NT2/D1 (cell line): ENCODE measurements around the gene OSBPL3.
"Not testable (repeated sequence)": the region's sequence is repeated elsewhere in the genome, so short reads cannot be mapped to it uniquely, and the experiment has no call there.

Experiments used
- DNase-seq: peaks from one replicate; pipeline ENCODE4 v3.0.0-alpha.2; 2011; ENCODE audit warnings: low read depth, low spot score
- H3K27me3 ChIP-seq: 2 replicates; pipeline ENCODE4 v1.6.0; 2011; ENCODE audit warnings: mild to moderate bottlenecking; ENCODE audit not compliant: insufficient read length, insufficient read depth
- H3K36me3 ChIP-seq: 2 replicates; pipeline ENCODE4 v1.6.1; 2011; ENCODE audit warnings: mild to moderate bottlenecking, low read length, mixed read lengths; ENCODE audit not compliant: insufficient read depth, insufficient read length
- H3K4me1 ChIP-seq: 2 replicates; pipeline ENCODE4 v1.5.1; 2011; ENCODE audit not compliant: insufficient read depth, insufficient read length
- H3K4me3 ChIP-seq: 2 replicates; pipeline ENCODE4 v1.5.1; 2011; ENCODE audit warnings: low read depth; ENCODE audit not compliant: insufficient read length
- H3K9ac ChIP-seq: 2 replicates; pipeline ENCODE4 v1.6.0; 2011; ENCODE audit warnings: low read depth; ENCODE audit not compliant: insufficient read length
- H3K9me3 ChIP-seq: 2 replicates; pipeline ENCODE4 v1.5.1; 2011; ENCODE audit warnings: mild to moderate bottlenecking, low read length; ENCODE audit not compliant: insufficient read depth
- SUZ12 ChIP-seq: IDR thresholded peaks from 2 replicates; pipeline ENCODE4 v1.6.1; 2011; ENCODE audit not compliant: insufficient read length, insufficient read depth; ENCODE audit errors: extremely low read depth
- YY1 ChIP-seq: IDR thresholded peaks from 2 replicates; pipeline ENCODE4 v1.6.1; 2011; ENCODE audit not compliant: insufficient read length, insufficient read depth
- ZNF274 ChIP-seq: IDR thresholded peaks from 2 replicates; pipeline ENCODE4 v1.6.1; 2011; ENCODE audit warnings: mild to moderate bottlenecking, low read depth, low read length

Gene OSBPL3

GRCh38 chr7:24910551-24911212 is 69.3 kb downstream of the OSBPL3 start:
- Histone ChIP-seq H3K4me3 (no peak overlapping the region), H3K36me3 (no peaks in the 10 kb centered on the region), H3K9me3 (no peaks in the 10 kb centered on the region), H3K9ac (no peak overlapping the region), H3K4me1 (peaks cover 4% of the 10 kb centered on the region), H3K27me3 (no peaks in the 10 kb centered on the region)
- DNase-seq, result no peak
- TF ChIP-seq ZNF274 (no peak), SUZ12 (no peak), YY1 (no peak)

- no peaks in the 10 kb centered on the region for H3K9me3 ChIP-seq
- no peak for DNase-seq
- H3K27me3 ChIP-seq, result no peaks in the 10 kb centered on the region
- no peak overlapping the region for H3K9ac ChIP-seq
- TF ChIP-seq ZNF274 (no peak), SUZ12 (no peak), YY1 (no peak)
- H3K36me3 ChIP-seq, result peaks cover 3% of the 10 kb centered on the region
- H3K4me1 ChIP-seq, result peaks cover 4% of the 10 kb centered on the region
- no peak overlapping the region for H3K4me3 ChIP-seq
These were observed 71.3 kb downstream of the OSBPL3 start for GRCh38 chr7:24908727-24909126.

GRCh38 chr7:24908166-24908565 is 71.8 kb downstream of the OSBPL3 start:
- TF ChIP-seq SUZ12, result no peak
- TF ChIP-seq YY1, result no peak
- TF ChIP-seq ZNF274, result no peak
- no peak overlapping the region for H3K9ac ChIP-seq
- peaks cover 4% of the 10 kb centered on the region for H3K4me1 ChIP-seq
- no peak overlapping the region for H3K4me3 ChIP-seq
- H3K36me3 ChIP-seq, result peaks cover 3% of the 10 kb centered on the region
- H3K9me3 ChIP-seq, result no peaks in the 10 kb centered on the region
- DNase-seq, result no peak
- no peaks in the 10 kb centered on the region for H3K27me3 ChIP-seq

- no peak overlapping the region for H3K9ac ChIP-seq
These were observed 72.6 kb downstream of the OSBPL3 start for GRCh38 chr7:24907311-24907886.

GRCh38 chr7:24905996-24906770 is 73.8 kb downstream of the OSBPL3 start:
- Histone ChIP-seq H3K9ac (no peak overlapping the region), H3K4me3 (no peak overlapping the region), H3K9me3 (no peaks in the 10 kb centered on the region), H3K27me3 (no peaks in the 10 kb centered on the region), H3K36me3 (peaks cover 3% of the 10 kb centered on the region), H3K4me1 (peaks cover 4% of the 10 kb centered on the region)
- TF ChIP-seq YY1 (no peak), SUZ12 (no peak), ZNF274 (no peak)
- no peak for DNase-seq

More at GRCh38 chr7:24907311-24907886, 72.6 kb downstream of the OSBPL3 start:
- DNase-seq, result no peak
- Histone ChIP-seq H3K9me3 (no peaks in the 10 kb centered on the region), H3K27me3 (no peaks in the 10 kb centered on the region), H3K4me3 (no peak overlapping the region), H3K36me3 (peaks cover 3% of the 10 kb centered on the region), H3K4me1 (peaks cover 4% of the 10 kb centered on the region)
- TF ChIP-seq YY1 (no peak), SUZ12 (no peak), ZNF274 (no peak)

- H3K27me3 ChIP-seq, H3K36me3 ChIP-seq, H3K9me3 ChIP-seq, H3K4me3 ChIP-seq, H3K4me1 ChIP-seq, DNase-seq, H3K9ac ChIP-seq: not testable (repeated sequence)
These were observed 76.0 kb downstream of the OSBPL3 start for GRCh38 chr7:24903992-24904391.

- TF ChIP-seq SUZ12 (no peak), YY1 (no peak), ZNF274 (no peak)
- H3K9me3 ChIP-seq, result no peaks in the 10 kb centered on the region
- peaks cover 3% of the 10 kb centered on the region for H3K36me3 ChIP-seq
- H3K27me3 ChIP-seq, result no peaks in the 10 kb centered on the region
- no peak overlapping the region for H3K4me3 ChIP-seq
- H3K4me1 ChIP-seq, result peaks cover 4% of the 10 kb centered on the region
- DNase-seq, result no peak
- no peak overlapping the region for H3K9ac ChIP-seq
These were observed 76.4 kb downstream of the OSBPL3 start for GRCh38 chr7:24903559-24903958.
